Kidney epithelial cell (primary cell): Measurements from ENCODE around the gene ANO3. TPM values are rescaled to one million over a fixed set of nuclear protein-coding genes. Genes with fewer than 3 reads are reported as not detected.

Experiments
- DNase-seq: peaks from one replicate; pipeline ENCODE4 v3.0.0-alpha.2; 2010; ENCODE audit warnings: low read depth
- H3K27me3 ChIP-seq: 2 replicates; pipeline ENCODE4 v1.6.0; 2011; ENCODE audit warnings: low read length; ENCODE audit not compliant: control insufficient read depth, insufficient read depth
- H3K36me3 ChIP-seq: 2 replicates; pipeline ENCODE4 v1.5.1; 2011; ENCODE audit warnings: low read length; ENCODE audit not compliant: control insufficient read depth, insufficient read depth
- H3K4me3 ChIP-seq: 2 replicates; pipeline ENCODE4 v1.5.1; 2011; ENCODE audit warnings: low read depth, mild to moderate bottlenecking, control low read depth, low read length
- CTCF ChIP-seq: IDR thresholded peaks from 2 replicates; pipeline ENCODE4 v1.5.1; 2011; ENCODE audit warnings: mild to moderate bottlenecking, moderate library complexity, low read length, control low read depth, inconsistent platforms; ENCODE audit not compliant: insufficient read depth, poor library complexity, severe bottlenecking
- total RNA-seq: library from RNA; depleted of rRNA; stranded (reverse); fragments of >200 nt; gene quantifications from 2 replicates; pipeline ENCODE4 v1.2.3, GENCODE V29; 2015

Gene ANO3
- total RNA-seq, 1 donor from 2014 or later: not detected

DNA sequence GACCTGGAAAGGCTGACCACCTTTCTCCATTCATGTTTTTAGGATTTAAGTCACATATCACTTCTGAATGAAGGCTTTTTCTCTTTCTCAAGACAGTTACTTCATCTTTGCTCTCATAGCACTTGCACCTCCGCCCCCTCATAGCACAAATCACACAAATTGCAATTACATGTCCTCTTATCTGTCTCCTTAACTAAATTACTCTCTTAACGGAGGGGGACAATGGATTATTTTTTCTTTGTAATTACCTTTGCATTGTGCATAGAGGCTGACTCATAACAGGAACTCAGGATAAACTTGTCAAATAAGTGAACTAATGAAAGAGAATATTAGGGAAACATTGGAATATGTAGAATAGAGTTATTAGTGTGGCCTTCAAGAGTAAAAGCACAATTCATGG, 145.5 kb downstream of the ANO3 start:
- TF ChIP-seq CTCF: no peak

GRCh38 chr11:26478710-26479109, 146.8 kb downstream of the ANO3 start:
- no peaks in the 10 kb centered on the region for H3K27me3 ChIP-seq
- TF ChIP-seq CTCF: no peak
- no peak overlapping the region for H3K4me3 ChIP-seq
- H3K36me3 ChIP-seq: no peaks in the 10 kb centered on the region
- no peak for DNase-seq

More for the DNA sequence above, 145.5 kb downstream of the ANO3 start:
- Histone ChIP-seq H3K4me3 (no peak overlapping the region), H3K27me3 (no peaks in the 10 kb centered on the region), H3K36me3 (no peaks in the 10 kb centered on the region)
- DNase-seq: no peak

- Histone ChIP-seq H3K4me3 (no peak overlapping the region), H3K36me3 (no peaks in the 10 kb centered on the region), H3K27me3 (no peaks in the 10 kb centered on the region)
- no peak for DNase-seq
- TF ChIP-seq CTCF: no peak
Measured at GRCh38 chr11:26480041-26480440, 148.1 kb downstream of the ANO3 start.

GRCh38 chr11:26483108-26483507, 151.2 kb downstream of the ANO3 start:
- Histone ChIP-seq H3K36me3 (no peaks in the 10 kb centered on the region), H3K27me3 (no peaks in the 10 kb centered on the region), H3K4me3 (no peak overlapping the region)
- TF ChIP-seq CTCF: no peak
- DNase-seq: no peak

GRCh38 chr11:26490546-26490945, 158.6 kb downstream of the ANO3 start:
- no peak for TF ChIP-seq CTCF
- no peak for DNase-seq
- no peak overlapping the region for H3K4me3 ChIP-seq
- no peaks in the 10 kb centered on the region for H3K27me3 ChIP-seq
- H3K36me3 ChIP-seq: no peaks in the 10 kb centered on the region

DNA sequence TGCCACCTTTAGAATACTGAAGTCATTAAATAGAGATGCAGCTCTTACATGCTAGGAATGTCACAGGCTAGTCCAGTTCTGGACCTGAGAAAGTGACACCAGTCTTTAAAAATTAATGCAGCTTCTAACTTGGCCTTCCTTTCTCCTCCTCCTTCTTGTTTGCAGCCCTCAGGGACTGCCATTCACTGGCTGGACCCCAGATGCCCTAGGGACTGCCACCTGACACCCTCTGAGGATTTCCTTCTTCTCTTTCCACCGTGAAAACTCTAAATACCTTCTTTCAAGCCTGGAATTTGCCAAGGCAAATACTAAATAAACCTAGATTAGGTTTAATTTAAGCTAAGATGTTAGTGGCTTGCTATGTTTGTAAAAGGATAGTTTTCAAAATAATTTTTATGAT, 161.7 kb downstream of the ANO3 start:
- no peak for DNase-seq
- Histone ChIP-seq H3K4me3 (no peak overlapping the region), H3K36me3 (no peaks in the 10 kb centered on the region), H3K27me3 (no peaks in the 10 kb centered on the region)
- TF ChIP-seq CTCF: no peak
